HL-60 (cell line): Measurements from ENCODE around the gene RAB13.

Source experiments
- DNase-seq, 2 experiments: peaks; one replicate each; pipeline ENCODE4 v3.0.0-alpha.2; 2010 to 2020; ENCODE audit warnings: low read depth in 1 of 2, low spot score in 1 of 2
- H3K27ac ChIP-seq: fragments of 250-450 bp; sonication (Bioruptor Pico); replicated peaks from 2 replicates; pipeline ENCODE4 v1.5.1; 2020; ENCODE audit warnings: mild to moderate bottlenecking, moderate library complexity
- H3K27me3 ChIP-seq: fragments of 250-450 bp; sonication (Bioruptor Pico); 2 replicates; pipeline ENCODE4 v1.5.1; 2021; ENCODE audit warnings: mild to moderate bottlenecking, moderate library complexity; ENCODE audit not compliant: insufficient read depth, poor library complexity, severe bottlenecking
- H3K4me3 ChIP-seq: replicated peaks from 2 replicates; pipeline ENCODE4 v1.5.1; 2011; ENCODE audit warnings: mild to moderate bottlenecking, control low read depth, low read length; ENCODE audit not compliant: insufficient read depth
- GABPA ChIP-seq: IDR thresholded peaks from 2 replicates; pipeline ENCODE4 v1.6.1; 2012; ENCODE audit warnings: low read depth
- POLR2AphosphoS5 ChIP-seq: IDR thresholded peaks from 2 replicates; pipeline ENCODE4 v1.6.1; 2012; ENCODE audit warnings: low read depth
- SPI1 ChIP-seq: IDR thresholded peaks from 2 replicates; pipeline ENCODE4 v1.6.1; 2012; ENCODE audit warnings: low read depth, mild to moderate bottlenecking, borderline replicate concordance
- TF ChIP-seq, protein P1 (sequence below): IDR thresholded peaks from one replicate; pipeline ENCODE4 v1.5.1; 2011; ENCODE audit warnings: low read length, control low read depth, inconsistent platforms; ENCODE audit not compliant: insufficient read depth
- TF ChIP-seq, protein P2 (sequence below): IDR thresholded peaks from 2 replicates; pipeline ENCODE4 v1.6.1; 2012; ENCODE audit warnings: low read depth; ENCODE audit not compliant: insufficient replicate concordance

RAB13 gene

GRCh38 chr1:153940756-153941155 is 45.4 kb downstream of the RAB13 start:
- no peak overlapping the region for H3K27ac ChIP-seq
- no peak overlapping the region for H3K4me3 ChIP-seq
- no peak for TF ChIP-seq SPI1
- TF ChIP-seq, protein P1, sequence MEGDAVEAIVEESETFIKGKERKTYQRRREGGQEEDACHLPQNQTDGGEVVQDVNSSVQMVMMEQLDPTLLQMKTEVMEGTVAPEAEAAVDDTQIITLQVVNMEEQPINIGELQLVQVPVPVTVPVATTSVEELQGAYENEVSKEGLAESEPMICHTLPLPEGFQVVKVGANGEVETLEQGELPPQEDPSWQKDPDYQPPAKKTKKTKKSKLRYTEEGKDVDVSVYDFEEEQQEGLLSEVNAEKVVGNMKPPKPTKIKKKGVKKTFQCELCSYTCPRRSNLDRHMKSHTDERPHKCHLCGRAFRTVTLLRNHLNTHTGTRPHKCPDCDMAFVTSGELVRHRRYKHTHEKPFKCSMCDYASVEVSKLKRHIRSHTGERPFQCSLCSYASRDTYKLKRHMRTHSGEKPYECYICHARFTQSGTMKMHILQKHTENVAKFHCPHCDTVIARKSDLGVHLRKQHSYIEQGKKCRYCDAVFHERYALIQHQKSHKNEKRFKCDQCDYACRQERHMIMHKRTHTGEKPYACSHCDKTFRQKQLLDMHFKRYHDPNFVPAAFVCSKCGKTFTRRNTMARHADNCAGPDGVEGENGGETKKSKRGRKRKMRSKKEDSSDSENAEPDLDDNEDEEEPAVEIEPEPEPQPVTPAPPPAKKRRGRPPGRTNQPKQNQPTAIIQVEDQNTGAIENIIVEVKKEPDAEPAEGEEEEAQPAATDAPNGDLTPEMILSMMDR = no peak
- TF ChIP-seq POLR2AphosphoS5 = no peak
- TF ChIP-seq, protein P2, sequence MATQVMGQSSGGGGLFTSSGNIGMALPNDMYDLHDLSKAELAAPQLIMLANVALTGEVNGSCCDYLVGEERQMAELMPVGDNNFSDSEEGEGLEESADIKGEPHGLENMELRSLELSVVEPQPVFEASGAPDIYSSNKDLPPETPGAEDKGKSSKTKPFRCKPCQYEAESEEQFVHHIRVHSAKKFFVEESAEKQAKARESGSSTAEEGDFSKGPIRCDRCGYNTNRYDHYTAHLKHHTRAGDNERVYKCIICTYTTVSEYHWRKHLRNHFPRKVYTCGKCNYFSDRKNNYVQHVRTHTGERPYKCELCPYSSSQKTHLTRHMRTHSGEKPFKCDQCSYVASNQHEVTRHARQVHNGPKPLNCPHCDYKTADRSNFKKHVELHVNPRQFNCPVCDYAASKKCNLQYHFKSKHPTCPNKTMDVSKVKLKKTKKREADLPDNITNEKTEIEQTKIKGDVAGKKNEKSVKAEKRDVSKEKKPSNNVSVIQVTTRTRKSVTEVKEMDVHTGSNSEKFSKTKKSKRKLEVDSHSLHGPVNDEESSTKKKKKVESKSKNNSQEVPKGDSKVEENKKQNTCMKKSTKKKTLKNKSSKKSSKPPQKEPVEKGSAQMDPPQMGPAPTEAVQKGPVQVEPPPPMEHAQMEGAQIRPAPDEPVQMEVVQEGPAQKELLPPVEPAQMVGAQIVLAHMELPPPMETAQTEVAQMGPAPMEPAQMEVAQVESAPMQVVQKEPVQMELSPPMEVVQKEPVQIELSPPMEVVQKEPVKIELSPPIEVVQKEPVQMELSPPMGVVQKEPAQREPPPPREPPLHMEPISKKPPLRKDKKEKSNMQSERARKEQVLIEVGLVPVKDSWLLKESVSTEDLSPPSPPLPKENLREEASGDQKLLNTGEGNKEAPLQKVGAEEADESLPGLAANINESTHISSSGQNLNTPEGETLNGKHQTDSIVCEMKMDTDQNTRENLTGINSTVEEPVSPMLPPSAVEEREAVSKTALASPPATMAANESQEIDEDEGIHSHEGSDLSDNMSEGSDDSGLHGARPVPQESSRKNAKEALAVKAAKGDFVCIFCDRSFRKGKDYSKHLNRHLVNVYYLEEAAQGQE = no peak
- no peak for TF ChIP-seq GABPA
- DNase-seq = no peak
- H3K27me3 ChIP-seq = no peaks in the 10 kb centered on the region

GRCh38 chr1:153939476-153939875 is 46.7 kb downstream of the RAB13 start:
- no peak for DNase-seq
- Histone ChIP-seq H3K4me3 (no peak overlapping the region), H3K27ac (no peak overlapping the region), H3K27me3 (no peaks in the 10 kb centered on the region)
- no peak for TF ChIP-seq SPI1
- TF ChIP-seq, protein P2 = no peak
- TF ChIP-seq POLR2AphosphoS5 = no peak
- TF ChIP-seq, protein P1 = no peak
- no peak for TF ChIP-seq GABPA

GRCh38 chr1:153938996-153939395 is 47.1 kb downstream of the RAB13 start:
- TF ChIP-seq POLR2AphosphoS5 = no peak
- TF ChIP-seq GABPA = no peak
- TF ChIP-seq, protein P1 = no peak
- TF ChIP-seq SPI1 = no peak
- TF ChIP-seq, protein P2 = no peak
- H3K4me3 ChIP-seq = no peak overlapping the region
- DNase-seq = no peak

More at GRCh38 chr1:153938996-153939395, 47.1 kb downstream of the RAB13 start:
- Histone ChIP-seq H3K27me3 (no peaks in the 10 kb centered on the region), H3K27ac (no peak overlapping the region)
